Cerebellar cortex (tissue), 1 donor: ENCODE measurements around the gene TOLLIP.

Experiments used
- DNase-seq: peaks from one replicate; pipeline ENCODE4 v3.0.0-alpha.2; 2015; ENCODE audit warnings: low spot score

Gene TOLLIP

GRCh38 chr11:1310772-1311468, 1.5 kb upstream of the TOLLIP start:
- no peak for DNase-seq

GRCh38 chr11:1310318-1310687, 871 bp upstream of the TOLLIP start:
- no peak for DNase-seq

- no peak for DNase-seq
Observed at GRCh38 chr11:1308743-1309497, 512 bp downstream of the TOLLIP start.

- DNase-seq, result no peak
Observed at GRCh38 chr11:1307998-1308742, 1.3 kb downstream of the TOLLIP start.

- DNase-seq, result no peak
Observed at GRCh38 chr11:1307163-1307870, 2.1 kb downstream of the TOLLIP start.

- no peak for DNase-seq
Observed at GRCh38 chr11:1306186-1307162, 3.0 kb downstream of the TOLLIP start.

- no peak for DNase-seq
Observed at GRCh38 chr11:1305501-1306056, 3.9 kb downstream of the TOLLIP start.

GRCh38 chr11:1305063-1305495, 4.4 kb downstream of the TOLLIP start:
- no peak for DNase-seq

GRCh38 chr11:1304380-1304779, 5.1 kb downstream of the TOLLIP start:
- DNase-seq, result no peak

- peak; percentile 65 for DNase-seq
Observed at GRCh38 chr11:1303973-1304372, 5.5 kb downstream of the TOLLIP start.

GRCh38 chr11:1303126-1303821, 6.2 kb downstream of the TOLLIP start:
- DNase-seq, result no peak

- DNase-seq, result no peak
Observed at GRCh38 chr11:1302461-1303125, 6.8 kb downstream of the TOLLIP start.

GRCh38 chr11:1302041-1302460, 7.4 kb downstream of the TOLLIP start:
- DNase-seq, result no peak

GRCh38 chr11:1301220-1302000, 8.0 kb downstream of the TOLLIP start:
- DNase-seq, result no peak

GRCh38 chr11:1300569-1301187, 8.8 kb downstream of the TOLLIP start:
- DNase-seq, result peak; percentile 48

- DNase-seq, result no peak
Observed at GRCh38 chr11:1300121-1300520, 9.3 kb downstream of the TOLLIP start.

GRCh38 chr11:1299621-1300020, 9.8 kb downstream of the TOLLIP start:
- DNase-seq, result no peak
